GM12878 (cell line): Measurements from ENCODE around the gene PTGER4. TPM values are rescaled to one million over a fixed set of nuclear protein-coding genes. Genes with fewer than 3 reads are reported as not detected.

ENCODE experiments used
- ESRRA ChIP-seq: IDR thresholded peaks from 2 replicates; pipeline ENCODE4 v1.6.1; 2012; ENCODE audit warnings: mild to moderate bottlenecking, low read length, improper control_type of control experiment
- KAT2A ChIP-seq: conservative IDR thresholded peaks from 2 replicates; pipeline ENCODE4 v1.6.1; 2011; ENCODE audit warnings: low read depth, low read length; ENCODE audit not compliant: control insufficient read depth
- KDM1A ChIP-seq: fragments of 200-600 bp; sonication (generic); IDR thresholded peaks from 2 replicates; pipeline ENCODE4 v1.6.1; 2016; ENCODE audit warnings: borderline replicate concordance
- RAD21 ChIP-seq: IDR thresholded peaks from 2 replicates; pipeline ENCODE4 v1.6.1; 2011; ENCODE audit warnings: mild to moderate bottlenecking, low read depth, low read length, moderate library complexity; ENCODE audit not compliant: insufficient read depth
- SIN3A ChIP-seq: IDR thresholded peaks from 2 replicates; pipeline ENCODE4 v1.6.1; 2012; ENCODE audit warnings: low read depth, low read length, improper control_type of control experiment
- SMAD5 ChIP-seq: IDR thresholded peaks from 2 replicates; pipeline ENCODE4 v1.6.1; 2016; ENCODE audit warnings: antibody characterized with exemption, low read depth
- SREBF2 ChIP-seq: IDR thresholded peaks from 2 replicates; pipeline ENCODE4 v1.6.1; 2012; ENCODE audit warnings: mild to moderate bottlenecking, low read length
- SRF ChIP-seq, 2 experiments: IDR thresholded peaks; 2 replicates each; pipeline ENCODE4 v1.6.1; 2011; ENCODE audit warnings: low read depth in 2 of 2, low read length in 2 of 2, mild to moderate bottlenecking in 1 of 2, moderate library complexity in 1 of 2
- ZNF217 ChIP-seq: fragments of 450-650 bp; IDR thresholded peaks from 2 replicates; pipeline ENCODE4 v1.6.1; 2017; ENCODE audit warnings: antibody characterized with exemption, mild to moderate bottlenecking
- polyA plus RNA-seq, 11 experiments: library from polyadenylated mRNA; depleted of rRNA in 4 of 11; unstranded in 6 of 11; stranded (reverse) in 5 of 11; fragments of >200 nt; fragmentation: Nextera tagmentation in 4 of 11; fragmentation: Illumina TruSeq in 1 of 11; extraction: Ambion mirVana in 4 of 11; extraction: Trizol in 1 of 11; gene quantifications; 1 replicate in 1 of 11; 2 replicates in 10 of 11; pipeline versions ENCODE4 v1.2.1 to v1.2.3, GENCODE V29; 2011 to 2016; ENCODE audit warnings: inconsistent platforms in 2 of 11, missing spikeins in 2 of 11, low read depth in 1 of 11
- total RNA-seq, 4 experiments: library from RNA; depleted of rRNA in 3 of 4; stranded (reverse); fragments of >200 nt in 3 of 4; fragmentation: Illumina TruSeq in 1 of 4; extraction: Trizol in 1 of 4; gene quantifications; 2 replicates each; pipeline versions ENCODE4 v1.2.1 to v1.2.3, GENCODE V29; 2013 to 2021
- TF ChIP-seq, protein P1 (sequence below): fragments of 450-650 bp; IDR thresholded peaks from 2 replicates; pipeline ENCODE4 v1.6.1; 2018; ENCODE audit warnings: mild to moderate bottlenecking, low read depth, moderate library complexity; ENCODE audit not compliant: partially characterized antibody
- TF ChIP-seq, protein P2 (sequence below): fragments of 450-650 bp; IDR thresholded peaks from 2 replicates; pipeline ENCODE4 v1.6.1; 2018; ENCODE audit warnings: borderline replicate concordance, mild to moderate bottlenecking; ENCODE audit not compliant: partially characterized antibody
- TF ChIP-seq, protein P3 (sequence below): fragments of 450-650 bp; IDR thresholded peaks from 2 replicates; pipeline ENCODE4 v1.6.1; 2016; ENCODE audit warnings: mild to moderate bottlenecking, moderate library complexity, borderline replicate concordance
- TF ChIP-seq, protein P4 (sequence below): IDR thresholded peaks from 2 replicates; pipeline ENCODE4 v1.6.1; 2012; ENCODE audit warnings: low read depth, low read length, improper control_type of control experiment

PTGER4 gene
- total and polyA plus RNA-seq, 10 of the 15 experiments (the other 5 are each of a cell fraction or from before 2014, with no cell fraction given): 0.15 to 3.7 (median 0.62) TPM

DNA sequence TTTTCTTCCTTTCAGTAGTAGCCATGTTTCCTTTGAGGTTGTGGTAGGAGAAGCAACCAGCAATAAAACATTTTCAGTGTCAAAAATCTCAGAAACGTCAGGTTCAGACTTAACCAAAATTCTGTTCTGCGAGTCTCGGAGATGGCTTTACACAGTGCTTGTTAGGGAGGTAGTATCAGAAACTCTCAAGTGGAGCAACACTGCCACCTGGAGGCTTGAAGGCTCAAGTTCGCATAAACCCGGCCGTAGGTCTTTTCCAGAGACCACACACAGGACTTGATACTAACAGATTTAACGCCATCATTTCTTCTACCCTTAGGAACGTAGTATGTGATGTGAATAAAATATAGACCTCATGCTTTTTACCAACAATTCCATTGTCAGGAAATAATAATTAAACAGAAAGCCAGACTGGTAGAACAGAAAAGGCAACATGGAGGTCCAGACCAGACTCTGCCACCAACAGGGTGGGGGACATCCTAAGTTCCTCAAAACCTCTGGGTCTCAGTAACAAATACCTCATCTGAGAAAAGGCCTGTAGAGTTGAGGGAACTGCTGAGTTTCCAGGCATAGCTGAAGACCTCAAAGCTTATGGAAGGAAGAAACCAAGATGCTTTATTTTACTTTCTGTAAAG is 8.5 kb downstream of the PTGER4 start (continued):
- TF ChIP-seq KDM1A (no peak), SREBF2 (no peak), ESRRA (no peak), SMAD5 (no peak), KAT2A (no peak), RAD21 (peak; percentile 99), ZNF217 (no peak), SIN3A (no peak), SRF (IDR thresholded peaks at IDR 0.05; ENCODE audit: low read depth in 2 of 2, low read length in 2 of 2) (no peak)
- TF ChIP-seq, protein P1, sequence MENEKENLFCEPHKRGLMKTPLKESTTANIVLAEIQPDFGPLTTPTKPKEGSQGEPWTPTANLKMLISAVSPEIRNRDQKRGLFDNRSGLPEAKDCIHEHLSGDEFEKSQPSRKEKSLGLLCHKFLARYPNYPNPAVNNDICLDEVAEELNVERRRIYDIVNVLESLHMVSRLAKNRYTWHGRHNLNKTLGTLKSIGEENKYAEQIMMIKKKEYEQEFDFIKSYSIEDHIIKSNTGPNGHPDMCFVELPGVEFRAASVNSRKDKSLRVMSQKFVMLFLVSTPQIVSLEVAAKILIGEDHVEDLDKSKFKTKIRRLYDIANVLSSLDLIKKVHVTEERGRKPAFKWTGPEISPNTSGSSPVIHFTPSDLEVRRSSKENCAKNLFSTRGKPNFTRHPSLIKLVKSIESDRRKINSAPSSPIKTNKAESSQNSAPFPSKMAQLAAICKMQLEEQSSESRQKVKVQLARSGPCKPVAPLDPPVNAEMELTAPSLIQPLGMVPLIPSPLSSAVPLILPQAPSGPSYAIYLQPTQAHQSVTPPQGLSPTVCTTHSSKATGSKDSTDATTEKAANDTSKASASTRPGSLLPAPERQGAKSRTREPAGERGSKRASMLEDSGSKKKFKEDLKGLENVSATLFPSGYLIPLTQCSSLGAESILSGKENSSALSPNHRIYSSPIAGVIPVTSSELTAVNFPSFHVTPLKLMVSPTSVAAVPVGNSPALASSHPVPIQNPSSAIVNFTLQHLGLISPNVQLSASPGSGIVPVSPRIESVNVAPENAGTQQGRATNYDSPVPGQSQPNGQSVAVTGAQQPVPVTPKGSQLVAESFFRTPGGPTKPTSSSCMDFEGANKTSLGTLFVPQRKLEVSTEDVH: no peak
- TF ChIP-seq, protein P2, sequence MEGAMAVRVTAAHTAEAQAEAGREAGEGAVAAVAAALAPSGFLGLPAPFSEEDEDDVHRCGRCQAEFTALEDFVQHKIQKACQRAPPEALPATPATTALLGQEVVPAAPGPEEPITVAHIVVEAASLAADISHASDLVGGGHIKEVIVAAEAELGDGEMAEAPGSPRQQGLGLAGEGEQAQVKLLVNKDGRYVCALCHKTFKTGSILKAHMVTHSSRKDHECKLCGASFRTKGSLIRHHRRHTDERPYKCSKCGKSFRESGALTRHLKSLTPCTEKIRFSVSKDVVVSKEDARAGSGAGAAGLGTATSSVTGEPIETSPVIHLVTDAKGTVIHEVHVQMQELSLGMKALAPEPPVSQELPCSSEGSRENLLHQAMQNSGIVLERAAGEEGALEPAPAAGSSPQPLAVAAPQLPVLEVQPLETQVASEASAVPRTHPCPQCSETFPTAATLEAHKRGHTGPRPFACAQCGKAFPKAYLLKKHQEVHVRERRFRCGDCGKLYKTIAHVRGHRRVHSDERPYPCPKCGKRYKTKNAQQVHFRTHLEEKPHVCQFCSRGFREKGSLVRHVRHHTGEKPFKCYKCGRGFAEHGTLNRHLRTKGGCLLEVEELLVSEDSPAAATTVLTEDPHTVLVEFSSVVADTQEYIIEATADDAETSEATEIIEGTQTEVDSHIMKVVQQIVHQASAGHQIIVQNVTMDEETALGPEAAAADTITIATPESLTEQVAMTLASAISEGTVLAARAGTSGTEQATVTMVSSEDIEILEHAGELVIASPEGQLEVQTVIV: no peak
- TF ChIP-seq, protein P3, sequence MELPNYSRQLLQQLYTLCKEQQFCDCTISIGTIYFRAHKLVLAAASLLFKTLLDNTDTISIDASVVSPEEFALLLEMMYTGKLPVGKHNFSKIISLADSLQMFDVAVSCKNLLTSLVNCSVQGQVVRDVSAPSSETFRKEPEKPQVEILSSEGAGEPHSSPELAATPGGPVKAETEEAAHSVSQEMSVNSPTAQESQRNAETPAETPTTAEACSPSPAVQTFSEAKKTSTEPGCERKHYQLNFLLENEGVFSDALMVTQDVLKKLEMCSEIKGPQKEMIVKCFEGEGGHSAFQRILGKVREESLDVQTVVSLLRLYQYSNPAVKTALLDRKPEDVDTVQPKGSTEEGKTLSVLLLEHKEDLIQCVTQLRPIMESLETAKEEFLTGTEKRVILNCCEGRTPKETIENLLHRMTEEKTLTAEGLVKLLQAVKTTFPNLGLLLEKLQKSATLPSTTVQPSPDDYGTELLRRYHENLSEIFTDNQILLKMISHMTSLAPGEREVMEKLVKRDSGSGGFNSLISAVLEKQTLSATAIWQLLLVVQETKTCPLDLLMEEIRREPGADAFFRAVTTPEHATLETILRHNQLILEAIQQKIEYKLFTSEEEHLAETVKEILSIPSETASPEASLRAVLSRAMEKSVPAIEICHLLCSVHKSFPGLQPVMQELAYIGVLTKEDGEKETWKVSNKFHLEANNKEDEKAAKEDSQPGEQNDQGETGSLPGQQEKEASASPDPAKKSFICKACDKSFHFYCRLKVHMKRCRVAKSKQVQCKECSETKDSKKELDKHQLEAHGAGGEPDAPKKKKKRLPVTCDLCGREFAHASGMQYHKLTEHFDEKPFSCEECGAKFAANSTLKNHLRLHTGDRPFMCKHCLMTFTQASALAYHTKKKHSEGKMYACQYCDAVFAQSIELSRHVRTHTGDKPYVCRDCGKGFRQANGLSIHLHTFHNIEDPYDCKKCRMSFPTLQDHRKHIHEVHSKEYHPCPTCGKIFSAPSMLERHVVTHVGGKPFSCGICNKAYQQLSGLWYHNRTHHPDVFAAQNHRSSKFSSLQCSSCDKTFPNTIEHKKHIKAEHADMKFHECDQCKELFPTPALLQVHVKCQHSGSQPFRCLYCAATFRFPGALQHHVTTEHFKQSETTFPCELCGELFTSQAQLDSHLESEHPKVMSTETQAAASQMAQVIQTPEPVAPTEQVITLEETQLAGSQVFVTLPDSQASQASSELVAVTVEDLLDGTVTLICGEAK: no peak
- TF ChIP-seq, protein P4, sequence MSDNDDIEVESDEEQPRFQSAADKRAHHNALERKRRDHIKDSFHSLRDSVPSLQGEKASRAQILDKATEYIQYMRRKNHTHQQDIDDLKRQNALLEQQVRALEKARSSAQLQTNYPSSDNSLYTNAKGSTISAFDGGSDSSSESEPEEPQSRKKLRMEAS: no peak
